ENCODE measurements around the gene SMIM27. TPM values are rescaled to one million over a fixed set of nuclear protein-coding genes. Genes with fewer than 3 reads are reported as not detected.

SMIM27 gene
- total and polyA plus RNA-seq, 2 of the 13 experiments (the other 11 are each of a cell fraction or from before 2014, with no cell fraction given), result 17.9 to 19.0 TPM

DNA sequence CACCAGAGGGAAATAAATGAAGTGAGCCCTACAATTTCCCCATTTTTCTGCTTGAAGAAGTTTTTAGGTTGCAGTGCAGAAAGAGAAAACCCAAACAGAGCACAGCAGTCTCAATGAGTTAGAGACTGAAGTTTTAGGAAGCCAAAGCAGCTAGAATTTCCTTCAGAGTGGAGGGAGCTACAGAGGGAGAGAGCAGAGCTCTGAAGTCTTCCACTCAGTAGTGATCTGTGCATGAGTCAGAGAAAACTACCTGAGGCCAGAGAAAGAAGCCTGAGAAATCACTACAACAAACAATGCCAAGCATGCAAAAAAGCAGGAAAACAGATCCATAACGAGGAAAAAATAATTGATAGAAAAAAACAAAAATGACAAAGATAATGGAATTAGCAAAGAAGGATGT, 38.8 kb downstream of the SMIM27 start (continued):
- TF ChIP-seq BCL3 (CRISPR knock-in tag; IDR thresholded peaks at IDR 0.05) (no peak), FOXA1 (IDR thresholded peaks at IDR 0.05) (no peak), FOXA1 (CRISPR knock-in tag; IDR thresholded peaks at IDR 0.05) (no peak), KDM5B (CRISPR knock-in tag; IDR thresholded peaks at IDR 0.05; ENCODE audit: borderline replicate concordance) (no peak), EEA1 (CRISPR knock-in tag; IDR thresholded peaks at IDR 0.05; ENCODE audit: borderline replicate concordance) (no peak)
- TF ChIP-seq, protein P1, sequence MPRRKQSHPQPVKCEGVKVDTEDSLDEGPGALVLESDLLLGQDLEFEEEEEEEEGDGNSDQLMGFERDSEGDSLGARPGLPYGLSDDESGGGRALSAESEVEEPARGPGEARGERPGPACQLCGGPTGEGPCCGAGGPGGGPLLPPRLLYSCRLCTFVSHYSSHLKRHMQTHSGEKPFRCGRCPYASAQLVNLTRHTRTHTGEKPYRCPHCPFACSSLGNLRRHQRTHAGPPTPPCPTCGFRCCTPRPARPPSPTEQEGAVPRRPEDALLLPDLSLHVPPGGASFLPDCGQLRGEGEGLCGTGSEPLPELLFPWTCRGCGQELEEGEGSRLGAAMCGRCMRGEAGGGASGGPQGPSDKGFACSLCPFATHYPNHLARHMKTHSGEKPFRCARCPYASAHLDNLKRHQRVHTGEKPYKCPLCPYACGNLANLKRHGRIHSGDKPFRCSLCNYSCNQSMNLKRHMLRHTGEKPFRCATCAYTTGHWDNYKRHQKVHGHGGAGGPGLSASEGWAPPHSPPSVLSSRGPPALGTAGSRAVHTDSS (CRISPR knock-in tag; conservative IDR thresholded peaks at IDR 0.05), result no peak

DNA sequence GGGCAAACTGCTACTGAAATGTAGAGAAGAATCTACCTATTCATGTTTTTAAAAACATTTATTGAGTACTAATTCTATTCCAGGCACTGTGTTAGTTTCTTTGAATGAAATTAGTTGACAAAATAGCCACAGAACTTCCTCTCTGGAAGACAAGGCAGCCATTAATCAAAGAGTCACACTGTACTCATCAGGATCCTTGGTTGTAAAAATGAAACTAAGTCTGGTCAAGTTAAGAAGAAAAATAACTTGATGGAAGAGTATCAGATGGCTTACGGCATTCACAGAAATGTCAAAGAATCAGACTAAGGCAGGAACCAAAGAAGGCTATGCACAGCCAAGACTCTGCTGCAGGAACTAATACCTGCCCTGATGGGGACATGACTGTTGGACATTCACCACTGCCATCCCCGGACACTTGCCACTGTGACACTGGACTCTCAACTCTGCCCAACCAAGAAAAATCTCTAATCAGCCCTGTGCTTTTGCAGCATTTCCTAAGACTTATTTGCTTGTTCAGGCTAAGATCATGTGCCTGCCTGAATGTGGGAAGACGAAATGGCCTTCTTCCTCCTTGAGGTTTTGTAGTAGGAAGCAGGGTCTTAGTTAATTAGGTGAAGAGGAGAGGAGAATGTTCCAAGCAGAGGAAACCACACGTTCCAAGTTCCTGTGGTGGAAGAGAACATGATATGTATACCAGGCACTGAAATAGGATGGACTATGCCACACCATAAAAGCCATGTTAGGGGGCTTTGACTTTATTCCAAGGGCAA, 44.2 kb downstream of the SMIM27 start:
- in situ Hi-C loops (cut with HindIII; ENCODE audit: extremely low pct_ligation_motif_present, low pct_unique_long_range_greater_than_20kb), result no loop called here
- H3K79me2 ChIP-seq (ENCODE audit: insufficient read depth, low read length), result no peaks in the 10 kb centered on the region
- DNase-seq (ENCODE audit: low spot score) (no peak), FAIRE-seq (no peak), ATAC-seq (no peak)
- H3K4me2 ChIP-seq (ENCODE audit: low read depth, low read length), result no peak overlapping the region
- CTCF ChIA-PET (ENCODE audit: low intra/inter-chr PET ratio, low total read pairs), result no interaction called here
- H3K27me3 ChIP-seq (ENCODE audit: control insufficient read depth in 1 of 2, insufficient read depth in 2 of 2, low read length in 2 of 2), result peaks cover 0 to 6% of the 10 kb centered on the region in 2 experiments; a peak in 2 of 5 replicates
- POLR2A ChIA-PET, result no interaction called here
- H3K27ac ChIP-seq (ENCODE audit: extremely low read length, insufficient read depth, low read length), result no peak overlapping the region
- no peak for TF ChIP-seq ZC3H4 (CRISPR knock-in tag; IDR thresholded peaks at IDR 0.05; ENCODE audit: borderline replicate concordance)
- TF ChIP-seq RAD51 (IDR thresholded peaks at IDR 0.05; ENCODE audit: borderline replicate concordance), result no peak
- TF ChIP-seq EED (CRISPR knock-in tag; IDR thresholded peaks at IDR 0.05), result no peak
- TF ChIP-seq REL (CRISPR knock-in tag; conservative IDR thresholded peaks at IDR 0.05), result no peak
- TF ChIP-seq, protein P2, sequence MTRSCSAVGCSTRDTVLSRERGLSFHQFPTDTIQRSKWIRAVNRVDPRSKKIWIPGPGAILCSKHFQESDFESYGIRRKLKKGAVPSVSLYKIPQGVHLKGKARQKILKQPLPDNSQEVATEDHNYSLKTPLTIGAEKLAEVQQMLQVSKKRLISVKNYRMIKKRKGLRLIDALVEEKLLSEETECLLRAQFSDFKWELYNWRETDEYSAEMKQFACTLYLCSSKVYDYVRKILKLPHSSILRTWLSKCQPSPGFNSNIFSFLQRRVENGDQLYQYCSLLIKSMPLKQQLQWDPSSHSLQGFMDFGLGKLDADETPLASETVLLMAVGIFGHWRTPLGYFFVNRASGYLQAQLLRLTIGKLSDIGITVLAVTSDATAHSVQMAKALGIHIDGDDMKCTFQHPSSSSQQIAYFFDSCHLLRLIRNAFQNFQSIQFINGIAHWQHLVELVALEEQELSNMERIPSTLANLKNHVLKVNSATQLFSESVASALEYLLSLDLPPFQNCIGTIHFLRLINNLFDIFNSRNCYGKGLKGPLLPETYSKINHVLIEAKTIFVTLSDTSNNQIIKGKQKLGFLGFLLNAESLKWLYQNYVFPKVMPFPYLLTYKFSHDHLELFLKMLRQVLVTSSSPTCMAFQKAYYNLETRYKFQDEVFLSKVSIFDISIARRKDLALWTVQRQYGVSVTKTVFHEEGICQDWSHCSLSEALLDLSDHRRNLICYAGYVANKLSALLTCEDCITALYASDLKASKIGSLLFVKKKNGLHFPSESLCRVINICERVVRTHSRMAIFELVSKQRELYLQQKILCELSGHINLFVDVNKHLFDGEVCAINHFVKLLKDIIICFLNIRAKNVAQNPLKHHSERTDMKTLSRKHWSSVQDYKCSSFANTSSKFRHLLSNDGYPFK (CRISPR knock-in tag; IDR thresholded peaks at IDR 0.05; ENCODE audit: borderline replicate concordance), result no peak
- TF ChIP-seq GABPB1 (CRISPR knock-in tag; IDR thresholded peaks at IDR 0.05), result no peak
- no peak for TF ChIP-seq NFIC (IDR thresholded peaks at IDR 0.05; ENCODE audit: low read length)
- TF ChIP-seq STAG1 (CRISPR knock-in tag; IDR thresholded peaks at IDR 0.05), result no peak
- no peak for TF ChIP-seq MYC (CRISPR knock-in tag; IDR thresholded peaks at IDR 0.05; ENCODE audit: borderline replicate concordance)
- 13% methylated on average over 4 of the region's 4 CpGs for WGBS (ENCODE audit: low lambda C conversion rate)
- H3K36me3 ChIP-seq (replicated peaks in 1 of 2; ENCODE audit: control insufficient read depth in 1 of 2, insufficient read depth in 2 of 2, low read length in 2 of 2), result no peaks in the 10 kb centered on the region
- no peaks in the 10 kb centered on the region for H4K20me1 ChIP-seq (ENCODE audit: insufficient read depth, low read length)
- no peaks in the 10 kb centered on the region for H3K4me1 ChIP-seq (ENCODE audit: insufficient read depth, low read length)
- no peak overlapping the region for H3K9ac ChIP-seq (ENCODE audit: insufficient read depth, low read depth, low read length)
- no peaks in the 10 kb centered on the region for H3K9me3 ChIP-seq (ENCODE audit: low read length)
- BruUV-seq (replicated peaks), result no TSS peak
- H2AFZ ChIP-seq (ENCODE audit: low read length), result no peak overlapping the region
- H3K4me3 ChIP-seq (replicated peaks in 1 of 3; ENCODE audit: insufficient read depth in 1 of 3, low read depth in 2 of 3, low read length in 3 of 3), result no peak overlapping the region
- intact Hi-C loops (cut with micrococcal nuclease; ENCODE audit: unreplicated experiment), result no loop called here

All from HepG2 (cell line).